Spleen (tissue), 11 donors: ENCODE measurements around the gene A3GALT2. TPM values are rescaled to one million over a fixed set of nuclear protein-coding genes. Genes with fewer than 3 reads are reported as not detected.
A peak's percentile ranks its signal among the peaks of the same experiment; 100 is the strongest.

Source experiments
- DNase-seq: peaks from one replicate; pipeline ENCODE4 v3.0.0-alpha.2; 2020
- H3K27ac ChIP-seq, 8 donors: fragments of 200-600 bp; sonication (generic) in 7 of 8; 1 replicate in 4 of 8; 2 replicates in 4 of 8; pipeline versions ENCODE4 v1.5.0 to v1.8.0; 2016 to 2021; ENCODE audit warnings: inconsistent platforms in 4 of 8, mild to moderate bottlenecking in 4 of 8, moderate library complexity in 1 of 8
- H3K27me3 ChIP-seq, 7 donors: fragments of 200-600 bp; sonication (generic) in 6 of 7; replicated peaks in 1 of 7; 1 replicate in 4 of 7; 2 replicates in 3 of 7; pipeline versions ENCODE4 v1.5.0 to v1.8.0; 2016 to 2021; ENCODE audit warnings: inconsistent platforms in 3 of 7, mild to moderate bottlenecking in 1 of 7
- H3K36me3 ChIP-seq, 6 donors: fragments of 200-600 bp; sonication (generic) in 5 of 6; 1 replicate in 4 of 6; 2 replicates in 2 of 6; pipeline versions ENCODE4 v1.5.0 to v1.8.0; 2016 to 2021; ENCODE audit warnings: inconsistent platforms in 2 of 6
- H3K4me1 ChIP-seq, 6 donors: fragments of 200-600 bp; sonication (generic) in 5 of 6; 1 replicate in 3 of 6; 2 replicates in 3 of 6; pipeline versions ENCODE4 v1.5.0 to v1.8.0; 2016 to 2021; ENCODE audit warnings: inconsistent platforms in 3 of 6
- H3K4me3 ChIP-seq, 8 donors: fragments of 200-600 bp; sonication (generic) in 7 of 8; 1 replicate in 4 of 8; 2 replicates in 4 of 8; pipeline versions ENCODE4 v1.5.0 to v1.8.0; 2016 to 2021; ENCODE audit warnings: inconsistent platforms in 4 of 8, mild to moderate bottlenecking in 4 of 8, moderate library complexity in 2 of 8
- H3K9me3 ChIP-seq, 8 donors: fragments of 200-600 bp; sonication (generic) in 7 of 8; 1 replicate in 4 of 8; 2 replicates in 4 of 8; pipeline versions ENCODE4 v1.5.0 to v1.8.0; 2016 to 2021; ENCODE audit warnings: inconsistent platforms in 4 of 8
- CTCF ChIP-seq, 11 experiments: fragments of 200-600 bp in 7 of 11; fragments of 450-650 bp in 4 of 11; sonication (generic) in 4 of 11; IDR thresholded peaks in 8 of 11; conservative IDR thresholded peaks in 3 of 11; 1 replicate in 7 of 11; 2 replicates in 4 of 11; pipeline versions ENCODE4 v1.4.0 to v1.8.0; 2016 to 2021; ENCODE audit warnings: antibody characterized with exemption in 11 of 11, inconsistent platforms in 4 of 11, mild to moderate bottlenecking in 1 of 11
- POLR2A ChIP-seq, 3 donors: fragments of 450-650 bp; IDR thresholded peaks; one replicate each; pipeline ENCODE4 v1.5.1; 2017; ENCODE audit warnings: antibody characterized with exemption in 3 of 3, mild to moderate bottlenecking in 1 of 3
- POLR2AphosphoS5 ChIP-seq, 3 donors: sonication (generic); formaldehyde crosslinking; IDR thresholded peaks; one replicate each; pipeline ENCODE4 v1.5.1; 2017; ENCODE audit warnings: antibody characterized with exemption in 3 of 3
- WGBS, 5 donors: extraction: QIAGEN DNeasy Blood & Tissue Kit in 3 of 5; methylation state at CpG; one replicate each; pipeline versions ENCODE4 v1.1.5 to v1.1.7; 2013 to 2018; 5-methylcytosine and 5-hydroxymethylcytosine counted together
- intact Hi-C: fragments of 100-400 bp; cut with DNase I; formaldehyde crosslinking; loops from one replicate; pipeline ENCODE4 v1.15.0; 2023; ENCODE audit warnings: low total_unique reads
- polyA plus RNA-seq, 3 donors: library from polyadenylated mRNA; stranded (reverse); fragments of 200-250 nt; gene quantifications; one replicate each; pipeline ENCODE4 v1.2.1, GENCODE V29; 2013
- total RNA-seq, 7 donors: library from RNA; depleted of rRNA in 3 of 7; stranded (reverse); fragments of >200 nt in 3 of 7; fragmentation: NEBNext Ultra II Directional in 4 of 7; extraction: Animal tissue kit (Norgen Biotek cat#: 25700) in 4 of 7; gene quantifications; one replicate each; pipeline versions ENCODE4 v1.1.0 to v1.2.1, GENCODE V29; 2016 to 2021
- donor health status: healthy with polysubstance abuse.
- donor health status: DM: no; HTN: no; CAD: no; lungs with moderate emphysema.
- donor health status: DM: no; HTN: no; CAD: no.
- donor health status: Bipolar disorder and iron deficiency.
- donor health status: healthy.
- donor health status: DM: no; HTN: no; CAD: no.
- donor health status: DM: yes; HTN: yes; CAD: no.

A3GALT2 gene
- total and polyA plus RNA-seq, 10 donors = 0.10 to 1.6 (median 0.47) TPM; not detected in 7

GRCh38 chr1:33368431-33368830 lies 47.5 kb upstream of the A3GALT2 start:
- WGBS, 5 donors = 91 to 95% (median 92%) methylated on average over 11 to 15 of the region's 15 CpGs
- no peak for DNase-seq
- Histone ChIP-seq H3K27ac (no peak overlapping the region), H3K36me3 (peaks cover 0 to 79% (median 4%) of the 10 kb centered on the region in 6 donors), H3K9me3 (no peaks in the 10 kb centered on the region), H3K4me3 (no peak overlapping the region), H3K4me1 (peaks cover 8 to 43% (median 19%) of the 10 kb centered on the region in 6 donors), H3K27me3 (peaks cover 0 to 7% (median 0%) of the 10 kb centered on the region in 7 donors)
- intact Hi-C loops = loop anchor here (5.0 to 10.0 kb wide), 3 partner anchors 71 to 274 kb away; no protein-coding TSS in a partner anchor
- TF ChIP-seq CTCF (IDR thresholded peaks at IDR 0.05 in 8 of 11, conservative IDR thresholded peaks at IDR 0.05 in 3 of 11) = no peak
- TF ChIP-seq POLR2AphosphoS5 (IDR thresholded peaks at IDR 0.05) = no peak
- TF ChIP-seq POLR2A (IDR thresholded peaks at IDR 0.05) = no peak

- Histone ChIP-seq H3K36me3 (peaks cover 0 to 73% (median 4%) of the 10 kb centered on the region in 6 donors), H3K4me1 (peaks cover 8 to 43% (median 19%) of the 10 kb centered on the region in 6 donors), H3K27me3 (peaks cover 0 to 7% (median 0%) of the 10 kb centered on the region in 7 donors), H3K9me3 (no peaks in the 10 kb centered on the region), H3K4me3 (peak overlapping the region in 1 of 8 donors; percentile 21), H3K27ac (peak overlapping the region in 4 of 8 donors; percentile 43 to 70 (median 58))
- TF ChIP-seq POLR2A (IDR thresholded peaks at IDR 0.05) (no peak), CTCF (IDR thresholded peaks at IDR 0.05 in 8 of 11, conservative IDR thresholded peaks at IDR 0.05 in 3 of 11) (peak; percentile 90 to 99 (median 96)), POLR2AphosphoS5 (IDR thresholded peaks at IDR 0.05) (peak; percentile 52 to 60 (median 56))
- WGBS, 5 donors = 28 to 46% (median 38%) methylated on average over 16 to 23 of the region's 23 CpGs
- DNase-seq = peak; percentile 97
- intact Hi-C loops = loop anchor here (5.0 to 10.0 kb wide), 3 partner anchors 70 to 273 kb away; no protein-coding TSS in a partner anchor
These were observed 46.8 kb upstream of the A3GALT2 start for GRCh38 chr1:33367485-33368405.

- Histone ChIP-seq H3K4me1 (peaks cover 8 to 49% (median 24%) of the 10 kb centered on the region in 6 donors), H3K27ac (peak overlapping the region in 5 of 8 donors; percentile 39 to 70 (median 56)), H3K36me3 (peaks cover 0 to 64% (median 4%) of the 10 kb centered on the region in 6 donors), H3K9me3 (no peaks in the 10 kb centered on the region), H3K4me3 (no peak overlapping the region), H3K27me3 (peaks cover 0 to 7% (median 0%) of the 10 kb centered on the region in 7 donors)
- no peak for DNase-seq
- TF ChIP-seq CTCF (IDR thresholded peaks at IDR 0.05 in 8 of 11, conservative IDR thresholded peaks at IDR 0.05 in 3 of 11) (no peak), POLR2AphosphoS5 (IDR thresholded peaks at IDR 0.05) (peak in 2 of 3 donors; percentile 17 to 25), POLR2A (IDR thresholded peaks at IDR 0.05) (no peak)
- 67 to 80% (median 70%) methylated on average over 10 to 14 of the region's 14 CpGs for whole genome bisulfite sequencing, 5 donors
- intact Hi-C loops = loop anchor here (5.0 to 10.0 kb wide), 3 partner anchors 70 to 272 kb away; no protein-coding TSS in a partner anchor
These were observed 46.0 kb upstream of the A3GALT2 start for GRCh38 chr1:33366762-33367484.
